Measurements from ENCODE around the gene CHN1. TPM values are rescaled to one million over a fixed set of nuclear protein-coding genes. Genes with fewer than 3 reads are reported as not detected.

Gene CHN1
- total and polyA plus RNA-seq, 2 donors, result 13.2 to 31.1 TPM

DNA sequence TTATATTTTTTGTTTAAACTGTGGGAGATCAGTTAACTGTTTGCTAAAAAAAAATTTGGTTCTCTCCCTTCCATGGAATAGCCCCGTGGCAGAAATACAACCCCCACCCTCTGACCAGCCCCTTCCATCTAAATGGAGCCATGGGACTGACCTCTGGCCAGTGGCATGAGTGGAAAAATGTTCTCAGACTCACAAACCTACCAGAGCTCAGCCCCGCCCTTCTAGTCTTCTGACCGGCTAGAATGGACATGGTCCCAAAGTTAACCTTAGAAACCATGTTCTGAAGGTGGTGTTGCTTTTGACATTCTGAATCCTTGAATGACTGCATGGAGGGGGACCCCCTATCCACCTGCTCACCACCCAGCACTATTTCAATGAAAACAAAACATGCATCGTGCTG is 239.6 kb downstream of the CHN1 start:
- WGBS, result 72% methylated on average over 4 of the region's 4 CpGs
- no peak overlapping the region for H3K4me3 ChIP-seq (ENCODE audit: low read depth, low read length)
- H3K4me1 ChIP-seq (ENCODE audit: insufficient read depth), result no peaks in the 10 kb centered on the region
- no peak for DNase-seq (ENCODE audit: extremely low spot score)
- H3K27ac ChIP-seq (ENCODE audit: low read depth), result no peak overlapping the region
- no peaks in the 10 kb centered on the region for H3K36me3 ChIP-seq (ENCODE audit: insufficient read depth)

DNA sequence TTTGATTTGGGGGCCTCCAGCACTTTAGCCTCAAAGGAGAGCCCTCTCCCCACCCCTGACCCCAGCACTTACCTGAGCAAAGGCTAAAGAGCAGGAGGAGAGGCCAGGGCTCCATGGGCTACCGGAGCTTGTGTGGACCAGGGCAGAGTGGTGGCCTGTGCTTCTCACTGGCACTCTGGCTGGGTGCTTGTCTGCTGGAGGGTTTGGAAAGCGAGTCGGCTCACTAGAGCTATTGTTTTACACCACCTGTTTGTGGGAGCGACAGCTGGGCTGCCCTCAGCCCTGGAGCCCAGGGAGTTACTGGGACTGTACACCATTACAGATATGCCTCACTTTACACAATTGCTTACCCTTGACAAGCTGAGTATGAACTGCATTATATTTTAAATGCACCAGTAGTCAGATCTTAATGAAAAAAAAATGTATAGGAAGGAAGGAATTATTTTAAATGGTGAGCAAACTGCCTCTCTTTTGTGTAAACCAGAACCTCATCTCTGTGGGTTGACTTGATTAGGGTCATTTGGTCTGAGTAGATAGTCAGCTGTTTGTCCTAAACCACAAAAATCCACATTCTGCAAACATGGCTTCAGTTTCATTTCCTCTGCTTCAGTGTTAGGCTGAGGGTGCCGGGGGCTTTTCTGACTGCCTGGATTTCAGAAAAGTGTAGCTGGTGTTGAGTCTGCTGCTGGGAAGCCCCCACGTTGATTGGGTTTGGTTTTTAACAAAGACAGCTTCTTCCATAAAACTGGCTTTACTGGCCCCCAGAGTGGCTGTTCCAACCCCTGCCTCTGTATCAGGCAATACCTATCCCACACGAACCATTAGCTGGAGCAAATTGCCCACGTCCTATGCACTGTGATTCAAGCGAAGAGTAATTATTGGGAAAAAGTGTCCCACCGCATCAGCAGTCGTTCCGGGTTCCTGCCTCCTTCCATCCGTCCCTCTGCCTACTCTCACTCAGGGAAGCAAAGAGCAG is 240.6 kb downstream of the CHN1 start, which contains the start of gene CHRNA1:
TSS of gene CHRNA1 (minus strand) at position 193 of the 976 bp plus-strand sequence. CDS start at position 115, 78 bp downstream.
- H3K4me1 ChIP-seq (ENCODE audit: insufficient read depth), result no peaks in the 10 kb centered on the region
- H3K36me3 ChIP-seq (ENCODE audit: insufficient read depth), result no peaks in the 10 kb centered on the region
- H3K27ac ChIP-seq (ENCODE audit: low read depth), result no peak within 1 kb of the TSS
- DNase-seq (ENCODE audit: extremely low spot score), result no peak
- WGBS, result 84% methylated on average over 13 of the region's 13 CpGs
- no peak within 1 kb of the TSS for H3K4me3 ChIP-seq (ENCODE audit: low read depth, low read length)

DNA sequence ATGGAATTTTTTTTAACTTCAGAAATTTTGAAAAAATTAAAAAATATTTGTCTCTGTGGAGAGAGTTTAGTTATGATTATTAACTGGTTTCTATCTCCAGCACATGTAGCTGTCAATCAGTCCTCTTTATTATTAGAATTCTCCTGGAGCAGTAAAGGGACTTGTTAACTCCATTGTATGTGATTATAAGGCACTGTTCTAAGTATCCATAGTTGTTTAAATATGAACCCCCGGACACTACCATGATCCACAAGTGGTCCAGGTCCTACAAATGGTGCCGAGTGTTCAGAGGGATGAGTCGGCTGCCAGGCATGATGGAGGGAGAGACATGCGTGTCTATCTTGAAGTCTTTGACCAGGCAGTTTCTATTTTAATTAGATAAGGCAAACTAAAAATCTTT is 241.4 kb downstream of the CHN1 start:
- 91% methylated on average over 4 of the region's 4 CpGs for WGBS
- H3K4me1 ChIP-seq (ENCODE audit: insufficient read depth), result no peaks in the 10 kb centered on the region
- no peaks in the 10 kb centered on the region for H3K36me3 ChIP-seq (ENCODE audit: insufficient read depth)
- no peak overlapping the region for H3K4me3 ChIP-seq (ENCODE audit: low read depth, low read length)
- no peak overlapping the region for H3K27ac ChIP-seq (ENCODE audit: low read depth)
- DNase-seq (ENCODE audit: extremely low spot score), result no peak

DNA sequence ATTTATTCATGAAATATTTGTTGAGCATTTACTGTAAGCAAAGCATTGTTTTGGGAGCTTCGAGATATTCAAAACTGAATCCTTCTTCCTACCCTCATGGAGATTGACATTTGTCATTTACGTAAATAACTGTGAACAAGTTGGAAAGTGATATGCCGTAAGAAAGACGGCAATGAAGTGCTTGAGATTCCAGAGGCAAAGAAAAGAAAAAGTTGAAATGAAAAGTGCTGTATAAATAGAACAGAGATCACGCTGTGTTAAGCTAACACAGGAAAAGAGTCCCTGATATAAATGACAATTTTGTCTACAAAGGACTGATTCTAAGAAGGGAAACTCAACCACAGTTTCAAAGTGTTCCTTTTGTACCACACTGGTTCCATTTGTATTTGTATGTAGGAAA is 242.7 kb downstream of the CHN1 start:
- WGBS, result 66% methylated on average over 5 of the region's 5 CpGs
- H3K36me3 ChIP-seq (ENCODE audit: insufficient read depth), result no peaks in the 10 kb centered on the region
- H3K4me3 ChIP-seq (ENCODE audit: low read depth, low read length), result no peak overlapping the region
- H3K4me1 ChIP-seq (ENCODE audit: insufficient read depth), result no peaks in the 10 kb centered on the region
- no peak overlapping the region for H3K27ac ChIP-seq (ENCODE audit: low read depth)
- DNase-seq (ENCODE audit: extremely low spot score), result no peak

DNA sequence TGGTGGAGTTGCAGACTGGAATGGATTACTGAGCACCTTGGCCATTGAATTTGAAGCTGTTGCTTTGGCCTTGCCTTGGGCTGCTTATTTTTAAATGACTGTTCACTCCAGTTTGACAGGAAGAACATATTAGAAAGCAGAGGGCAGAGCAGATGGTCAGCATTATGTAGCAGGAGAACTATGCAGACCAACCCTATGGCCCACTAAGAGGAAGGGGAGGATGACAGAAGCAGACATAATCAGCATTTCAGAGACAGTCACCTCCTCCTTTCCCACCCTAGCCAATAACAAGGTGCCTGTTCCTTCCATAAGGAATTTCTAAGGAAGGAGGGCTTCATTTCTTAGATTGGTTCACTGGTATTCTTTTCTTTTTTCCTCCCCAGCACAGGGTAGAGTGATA is 243.3 kb downstream of the CHN1 start:
- Histone ChIP-seq H3K4me3 (ENCODE audit: low read depth, low read length) (no peak overlapping the region), H3K4me1 (ENCODE audit: insufficient read depth) (no peaks in the 10 kb centered on the region), H3K36me3 (ENCODE audit: insufficient read depth) (no peaks in the 10 kb centered on the region), H3K27ac (ENCODE audit: low read depth) (no peak overlapping the region)
- no peak for DNase-seq (ENCODE audit: extremely low spot score)

DNA sequence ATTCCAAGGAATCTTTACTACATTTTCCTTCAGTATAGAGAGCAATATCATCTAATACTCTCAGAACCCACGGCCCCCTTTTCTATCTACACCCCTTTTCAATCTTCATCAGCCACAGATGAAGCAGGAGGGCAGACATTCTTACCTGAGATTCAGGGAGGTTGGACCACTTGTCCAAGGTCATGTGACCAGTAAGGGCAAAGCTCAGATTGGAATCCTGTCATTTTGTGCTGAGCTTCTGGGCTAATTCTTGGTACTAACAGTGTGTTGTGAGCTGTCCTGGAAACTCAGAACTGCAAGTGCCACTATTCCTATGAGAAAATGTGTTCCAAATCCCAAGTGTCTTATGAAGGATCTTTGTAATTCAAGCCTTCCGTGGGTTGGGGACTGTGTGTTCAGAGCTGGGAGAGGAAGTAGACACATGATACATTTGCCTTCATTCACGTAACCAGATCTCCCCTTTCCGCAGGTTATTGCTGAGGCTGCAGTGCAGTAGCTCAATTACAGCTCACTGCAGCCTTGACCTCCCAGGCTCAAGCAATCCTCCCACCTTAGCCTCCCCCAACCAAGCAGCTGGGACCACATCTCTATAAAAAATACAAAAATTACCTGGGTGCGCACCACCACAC is 244.2 kb downstream of the CHN1 start:
- no peaks in the 10 kb centered on the region for H3K36me3 ChIP-seq (ENCODE audit: insufficient read depth)
- H3K4me1 ChIP-seq (ENCODE audit: insufficient read depth), result no peaks in the 10 kb centered on the region
- 91% methylated on average over 5 of the region's 5 CpGs for WGBS
- H3K4me3 ChIP-seq (ENCODE audit: low read depth, low read length), result no peak overlapping the region
- DNase-seq (ENCODE audit: extremely low spot score), result no peak
- H3K27ac ChIP-seq (ENCODE audit: low read depth), result no peak overlapping the region

DNA sequence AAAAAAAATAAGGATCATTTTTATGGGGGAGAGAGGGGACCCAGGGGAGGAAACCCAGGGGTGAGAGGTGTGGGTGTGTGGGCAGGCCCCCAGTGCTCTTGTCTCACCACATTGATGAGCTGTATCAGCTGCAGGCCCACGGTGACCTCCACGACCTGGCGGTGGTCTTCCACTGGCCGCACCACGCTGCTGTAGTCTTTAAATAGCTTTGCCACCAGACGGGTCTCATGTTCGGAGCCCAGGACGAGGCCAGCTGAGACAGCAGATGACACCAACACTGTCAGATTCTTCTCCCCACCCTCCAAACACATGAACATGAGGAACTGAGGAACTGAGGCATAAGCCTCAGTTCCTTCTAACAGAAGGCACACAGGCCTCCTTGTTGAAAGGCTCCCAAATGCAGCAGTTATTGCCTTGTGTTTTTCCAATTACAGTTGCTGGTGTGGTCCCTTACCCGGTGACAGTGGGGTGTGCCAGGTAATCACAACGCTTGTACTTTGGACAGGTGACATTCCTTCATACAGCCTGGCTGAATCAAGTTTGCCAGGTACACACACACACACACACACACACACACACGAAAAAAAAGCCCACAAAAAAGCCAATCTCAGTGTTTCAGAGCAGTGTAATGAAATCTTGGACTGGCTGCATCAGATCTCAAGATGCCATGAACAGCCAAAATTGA is 245.7 kb downstream of the CHN1 start:
- Histone ChIP-seq H3K4me1 (ENCODE audit: insufficient read depth) (no peaks in the 10 kb centered on the region), H3K36me3 (ENCODE audit: insufficient read depth) (no peaks in the 10 kb centered on the region), H3K4me3 (ENCODE audit: low read depth, low read length) (no peak overlapping the region), H3K27ac (ENCODE audit: low read depth) (no peak overlapping the region)
- no peak for DNase-seq (ENCODE audit: extremely low spot score)
- 83% methylated on average over 11 of the region's 11 CpGs for WGBS

DNA sequence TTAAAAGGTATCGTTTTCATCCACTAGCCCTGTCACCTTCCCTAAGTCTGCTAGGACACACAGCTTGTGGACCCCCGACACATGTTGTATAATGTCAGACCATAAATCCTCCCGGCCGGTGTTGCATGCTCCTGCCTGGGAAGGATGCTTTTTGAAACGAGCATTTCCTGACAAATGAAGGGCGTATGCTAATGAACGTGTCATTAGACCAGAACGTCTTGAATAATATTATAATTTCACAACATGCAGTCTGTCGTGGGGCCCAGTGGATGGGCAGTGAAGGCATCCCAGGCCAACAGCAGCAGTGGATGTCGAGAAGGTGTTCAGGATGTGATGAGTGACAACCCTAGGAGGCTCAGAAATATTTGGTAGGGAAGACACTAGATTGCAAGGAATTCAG is 248.4 kb downstream of the CHN1 start:
- no peaks in the 10 kb centered on the region for H3K36me3 ChIP-seq (ENCODE audit: insufficient read depth)
- no peak overlapping the region for H3K4me3 ChIP-seq (ENCODE audit: low read depth, low read length)
- H3K4me1 ChIP-seq (ENCODE audit: insufficient read depth), result no peaks in the 10 kb centered on the region
- DNase-seq (ENCODE audit: extremely low spot score), result no peak
- 72% methylated on average over 10 of the region's 10 CpGs for WGBS
- H3K27ac ChIP-seq (ENCODE audit: low read depth), result no peak overlapping the region

DNA sequence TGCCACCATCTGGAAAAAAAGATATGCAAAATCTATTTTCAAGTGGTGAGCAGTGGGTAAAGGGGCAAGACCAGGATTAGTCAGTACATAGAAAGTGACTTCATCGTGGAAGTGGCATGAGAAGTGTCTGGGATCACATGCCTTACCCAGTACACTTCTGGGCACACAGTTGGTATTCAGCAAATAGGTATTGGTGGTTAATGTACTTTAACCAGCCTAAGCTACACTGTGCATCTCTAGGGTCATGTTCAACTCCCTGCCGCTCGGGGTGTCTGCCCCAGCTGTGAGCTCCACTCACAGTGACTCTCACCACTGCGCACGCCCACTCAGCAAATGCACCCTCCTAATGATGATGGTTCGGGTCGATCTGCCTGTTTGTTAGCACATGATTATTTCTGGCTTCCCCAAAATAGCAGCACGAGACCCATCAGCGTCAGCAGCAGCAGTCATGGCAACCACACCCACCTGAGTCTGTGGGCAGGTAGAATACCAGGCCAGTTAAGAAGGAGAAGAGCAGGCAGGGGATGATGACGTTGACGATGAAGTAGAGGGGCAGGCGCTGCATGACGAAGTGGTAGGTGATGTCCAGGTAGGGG is 252.0 kb downstream of the CHN1 start:
- DNase-seq (ENCODE audit: extremely low spot score), result no peak
- H3K4me1 ChIP-seq (ENCODE audit: insufficient read depth), result no peaks in the 10 kb centered on the region
- WGBS, result 91% methylated on average over 13 of the region's 13 CpGs
- H3K27ac ChIP-seq (ENCODE audit: low read depth), result no peak overlapping the region
- H3K4me3 ChIP-seq (ENCODE audit: low read depth, low read length), result no peak overlapping the region
- no peaks in the 10 kb centered on the region for H3K36me3 ChIP-seq (ENCODE audit: insufficient read depth)

DNA sequence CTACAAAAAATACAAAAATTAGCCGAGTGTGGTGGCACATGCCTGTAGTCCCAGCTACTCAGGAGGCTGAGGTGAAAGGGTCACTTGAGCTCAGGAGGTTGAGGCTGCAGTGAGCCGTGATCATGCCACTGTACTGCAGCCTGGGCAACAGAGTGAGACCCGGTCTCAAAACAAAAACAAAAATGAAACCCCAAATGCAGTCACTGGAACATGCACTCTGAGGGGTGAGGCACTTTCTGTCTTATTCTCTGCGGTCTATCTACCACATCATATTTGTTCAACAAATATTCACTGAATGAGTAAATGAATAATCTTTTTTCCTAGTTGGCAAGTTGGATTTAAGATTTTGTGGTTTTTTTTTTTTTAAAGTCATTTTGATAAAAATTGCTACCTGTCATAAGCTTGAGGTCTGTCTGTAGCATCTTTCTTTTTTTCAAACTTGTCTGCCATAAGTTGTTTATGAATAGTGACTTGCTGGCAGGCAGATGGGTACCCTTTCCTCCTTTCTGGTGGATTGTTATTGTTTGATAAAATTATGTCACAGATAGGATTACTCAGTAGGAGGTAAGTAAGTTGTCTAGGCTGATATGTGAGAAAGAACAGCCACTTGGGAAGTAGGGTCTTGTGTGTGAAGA is 252.7 kb downstream of the CHN1 start:
- H3K36me3 ChIP-seq (ENCODE audit: insufficient read depth), result no peaks in the 10 kb centered on the region
- 88% methylated on average over 4 of the region's 4 CpGs for WGBS

DNA sequence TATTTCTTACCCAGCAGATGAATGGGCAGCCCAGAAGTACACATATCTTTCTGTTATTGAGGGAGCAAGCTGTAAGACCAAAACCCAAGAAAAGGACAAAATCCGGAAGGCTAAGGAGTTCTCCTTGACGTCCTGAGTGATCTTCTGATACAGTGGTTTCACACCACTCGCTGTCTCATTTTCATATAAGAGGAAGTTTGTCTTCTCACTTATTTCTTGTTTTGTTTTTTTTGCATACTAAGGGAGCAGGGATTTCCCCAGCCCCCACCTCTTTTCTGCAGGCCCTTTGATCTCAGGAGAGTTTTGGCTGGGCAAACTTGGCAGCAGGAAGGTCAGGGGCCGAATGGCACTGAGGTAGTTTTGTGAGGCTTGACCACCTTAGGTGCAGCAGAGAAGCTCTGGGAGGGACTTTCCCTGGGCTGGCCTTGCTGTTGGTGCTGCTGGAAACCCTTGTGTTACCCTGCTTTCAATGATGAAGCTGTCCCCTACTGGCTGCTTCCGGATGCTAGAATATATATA is 254.2 kb downstream of the CHN1 start:
- 84% methylated on average over 5 of the region's 5 CpGs for WGBS
- Histone ChIP-seq H3K4me1 (ENCODE audit: insufficient read depth) (no peaks in the 10 kb centered on the region), H3K36me3 (ENCODE audit: insufficient read depth) (no peaks in the 10 kb centered on the region), H3K4me3 (ENCODE audit: low read depth, low read length) (no peak overlapping the region), H3K27ac (ENCODE audit: low read depth) (no peak overlapping the region)
- no peak for DNase-seq (ENCODE audit: extremely low spot score)

More for the DNA sequence above, 252.7 kb downstream of the CHN1 start:
- no peak overlapping the region for H3K27ac ChIP-seq (ENCODE audit: low read depth)
- no peak overlapping the region for H3K4me3 ChIP-seq (ENCODE audit: low read depth, low read length)
- DNase-seq (ENCODE audit: extremely low spot score), result no peak
- no peaks in the 10 kb centered on the region for H3K4me1 ChIP-seq (ENCODE audit: insufficient read depth)

DNA sequence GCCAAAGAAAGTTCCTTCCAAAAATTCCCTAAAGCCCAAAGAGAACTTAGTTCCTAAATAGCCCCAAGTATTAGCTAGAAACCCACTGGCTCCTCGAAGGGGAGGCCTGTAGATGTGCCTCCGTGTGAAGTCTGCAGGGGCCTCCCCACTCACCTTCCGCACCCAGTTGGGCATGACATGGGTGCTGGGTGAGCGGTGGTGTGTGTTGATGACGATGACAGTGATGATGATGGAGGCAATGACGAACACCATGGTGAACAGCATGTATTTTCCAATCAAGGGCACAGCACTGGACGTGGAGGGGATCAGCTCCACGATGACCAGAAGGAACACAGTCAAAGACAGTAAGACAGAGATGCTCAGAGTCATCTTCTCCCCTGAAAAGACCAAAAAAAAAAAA is 255.4 kb downstream of the CHN1 start:
- Histone ChIP-seq H3K4me3 (ENCODE audit: low read depth, low read length) (no peak overlapping the region), H3K36me3 (ENCODE audit: insufficient read depth) (no peaks in the 10 kb centered on the region), H3K4me1 (ENCODE audit: insufficient read depth) (no peaks in the 10 kb centered on the region), H3K27ac (ENCODE audit: low read depth) (no peak overlapping the region)
- WGBS, result 90% methylated on average over 8 of the region's 8 CpGs
- DNase-seq (ENCODE audit: extremely low spot score), result no peak

DNA sequence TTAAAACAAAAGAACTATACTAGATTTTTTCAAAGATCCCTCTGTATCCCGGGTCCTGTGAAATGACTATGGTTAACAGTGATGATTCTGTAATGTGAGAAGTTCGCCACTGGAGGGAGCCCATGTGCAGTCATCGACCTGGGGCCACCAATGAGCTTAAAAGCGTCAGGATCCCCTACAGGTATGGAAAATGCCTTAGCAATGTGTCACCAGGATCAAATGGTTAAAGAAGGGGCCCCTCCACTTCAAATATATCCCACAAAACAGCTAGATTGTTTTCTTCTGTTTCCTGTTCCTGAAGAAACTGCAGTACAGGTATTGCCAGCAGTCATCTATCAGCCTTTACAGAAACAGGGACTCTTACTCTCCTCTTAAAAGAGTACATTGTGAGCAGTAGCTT is 256.2 kb downstream of the CHN1 start:
- no peak overlapping the region for H3K27ac ChIP-seq (ENCODE audit: low read depth)
- H3K4me1 ChIP-seq (ENCODE audit: insufficient read depth), result no peaks in the 10 kb centered on the region
- no peaks in the 10 kb centered on the region for H3K36me3 ChIP-seq (ENCODE audit: insufficient read depth)
- 1% methylated on average over 4 of the region's 4 CpGs for WGBS
- no peak overlapping the region for H3K4me3 ChIP-seq (ENCODE audit: low read depth, low read length)
- DNase-seq (ENCODE audit: extremely low spot score), result no peak

Data from urinary bladder (tissue), 4 donors.